GM12878 (cell line): ENCODE measurements around the gene CACNA1E. TPM values are rescaled to one million over a fixed set of nuclear protein-coding genes. Genes with fewer than 3 reads are reported as not detected.

Source experiments
- ATAC-seq: fragments of 200-7000 bp; cut with Tn5 transposase; 3 replicates; pipeline ENCODE4 v1.9.1; 2020; ENCODE audit warnings: mild to moderate bottlenecking, moderate library complexity
- BruUV-seq: library from RNA; stranded (reverse); fragments of 400-500 nt; replicated peaks from 2 replicates; lab custom pipeline; 2021; lab: Mats Ljungman, UMichigan
- CTCF ChIA-PET: fragments of 300-600 bp; sonication (Branson Sonifier 250); formaldehyde crosslinking; extraction: SDS; loops from one replicate; lab custom pipeline; 2021; ENCODE audit warnings: inconsistent platforms; lab: Yijun Ruan, JAX
- POLR2A ChIA-PET: fragments of 350-600 bp; formaldehyde crosslinking; extraction: SDS; loops from one replicate; lab custom pipeline; 2021; ENCODE audit warnings: inconsistent platforms; lab: Charles Lee
- RAD21 ChIA-PET: fragments of 300-600 bp; sonication (Branson Sonifier 250); formaldehyde crosslinking; loops from one replicate; lab custom pipeline; 2023; ENCODE audit warnings: antibody characterized with exemption; ENCODE audit not compliant: unreplicated experiment; lab: Charles Lee
- SMC1A ChIA-PET: fragments of 300-600 bp; sonication (Branson Sonifier 250); formaldehyde crosslinking; loops from one replicate; lab custom pipeline; 2023; ENCODE audit not compliant: unreplicated experiment, uncharacterized antibody; lab: Charles Lee
- DNase-seq: peaks from one replicate; pipeline ENCODE4 v3.0.0-alpha.2; 2011; ENCODE audit warnings: low read depth, low spot score
- FAIRE-seq: peaks from 3 replicates; lab custom pipeline; 2011; peaks lifted over from hg19 to GRCh38; lab: Jason Lieb, UNC
- H2AFZ ChIP-seq: 2 replicates; pipeline ENCODE4 v1.6.0; 2011; ENCODE audit warnings: low read depth, low read length, control low read depth; ENCODE audit not compliant: control insufficient read depth
- H3K27ac ChIP-seq: 2 replicates; pipeline ENCODE4 v1.5.1; 2011; ENCODE audit warnings: control low read depth; ENCODE audit not compliant: control insufficient read depth, insufficient read depth
- H3K27me3 ChIP-seq, 2 experiments: replicated peaks in 1 of 2; 2 replicates each; pipeline versions ENCODE4 v1.6.0 to v1.6.1; 2011; ENCODE audit warnings: low read length in 1 of 2; ENCODE audit not compliant: control insufficient read depth in 2 of 2, insufficient read depth in 2 of 2
- H3K36me3 ChIP-seq, 2 experiments: 2 replicates each; pipeline ENCODE4 v1.5.1; 2011; ENCODE audit warnings: low read length in 1 of 2; ENCODE audit not compliant: control insufficient read depth in 2 of 2, insufficient read depth in 2 of 2
- H3K4me1 ChIP-seq: 2 replicates; pipeline ENCODE4 v1.6.1; 2011; ENCODE audit warnings: mild to moderate bottlenecking, low read length, moderate library complexity, mixed read lengths; ENCODE audit not compliant: control insufficient read depth, insufficient read depth
- H3K4me2 ChIP-seq: 2 replicates; pipeline ENCODE4 v1.6.0; 2011; ENCODE audit warnings: control low read depth; ENCODE audit not compliant: control insufficient read depth, insufficient read depth
- H3K4me3 ChIP-seq: fragments of 200-600 bp; sonication (generic); 2 replicates; pipeline ENCODE4 v1.5.1; 2016
- H3K79me2 ChIP-seq: 2 replicates; pipeline ENCODE4 v1.6.0; 2011; ENCODE audit warnings: low read length; ENCODE audit not compliant: control insufficient read depth, insufficient read depth
- H3K9ac ChIP-seq: 2 replicates; pipeline ENCODE4 v1.8.0; 2011; ENCODE audit warnings: low read length, control low read depth, mixed read lengths; ENCODE audit not compliant: control insufficient read depth, insufficient read depth
- H3K9me3 ChIP-seq: replicated peaks from 3 replicates; pipeline ENCODE4 v1.5.1; 2011; ENCODE audit warnings: mild to moderate bottlenecking, low read length; ENCODE audit not compliant: control insufficient read depth, insufficient read depth
- H4K20me1 ChIP-seq: 2 replicates; pipeline ENCODE4 v1.6.0; 2011; ENCODE audit not compliant: control insufficient read depth, insufficient read depth
- ATF7 ChIP-seq: fragments of 450-650 bp; IDR thresholded peaks from 2 replicates; pipeline ENCODE4 v1.6.1; 2016; ENCODE audit warnings: low read depth, mild to moderate bottlenecking
- BMI1 ChIP-seq: fragments of 450-650 bp; IDR thresholded peaks from 2 replicates; pipeline ENCODE4 v1.6.1; 2016; ENCODE audit warnings: mild to moderate bottlenecking, moderate library complexity, borderline replicate concordance
- DPF2 ChIP-seq: fragments of 450-650 bp; IDR thresholded peaks from 2 replicates; pipeline ENCODE4 v1.6.1; 2017; ENCODE audit warnings: mild to moderate bottlenecking
- JUNB ChIP-seq: IDR thresholded peaks from 2 replicates; pipeline ENCODE4 v1.6.1; 2016; ENCODE audit warnings: antibody characterized with exemption, mild to moderate bottlenecking
- KLF5 ChIP-seq: fragments of 450-650 bp; IDR thresholded peaks from 2 replicates; pipeline ENCODE4 v1.6.1; 2014; ENCODE audit warnings: mild to moderate bottlenecking; ENCODE audit not compliant: partially characterized antibody
- MYC ChIP-seq: IDR thresholded peaks from 2 replicates; pipeline ENCODE4 v1.6.1; 2011; ENCODE audit warnings: mild to moderate bottlenecking, low read length, moderate library complexity, inconsistent platforms; ENCODE audit not compliant: insufficient read depth, insufficient replicate concordance, insufficient read length, severe bottlenecking
- PML ChIP-seq: IDR thresholded peaks from 2 replicates; pipeline ENCODE4 v1.6.1; 2012; ENCODE audit warnings: low read length, inconsistent platforms
- POLR2AphosphoS2 ChIP-seq: IDR thresholded peaks from 2 replicates; pipeline ENCODE4 v1.6.1; 2011; ENCODE audit warnings: low read depth, mild to moderate bottlenecking, low read length, improper control_type of control experiment, moderate library complexity
- STAT3 ChIP-seq: IDR thresholded peaks from 2 replicates; pipeline ENCODE4 v1.6.1; 2011; ENCODE audit warnings: low read depth, low read length, improper control_type of control experiment
- YY1 ChIP-seq: IDR thresholded peaks from 2 replicates; pipeline ENCODE4 v1.6.1; 2011; ENCODE audit warnings: low read depth, mild to moderate bottlenecking, low read length
- ZNF622 ChIP-seq: fragments of 450-650 bp; IDR thresholded peaks from 2 replicates; pipeline ENCODE4 v1.6.1; 2017; ENCODE audit warnings: mild to moderate bottlenecking, inconsistent platforms
- WGBS: methylation state at CpG from one replicate; pipeline ENCODE4 v1.1.6; 2016; ENCODE audit warnings: low lambda C conversion rate; ENCODE audit not compliant: insufficient replicate concordance, insufficient coverage; ENCODE audit errors: missing lambda C conversion rate; 5-methylcytosine and 5-hydroxymethylcytosine counted together
- in situ Hi-C: fragments of 300-500 bp; cut with MboI; formaldehyde crosslinking; loops from 9 replicates; pipeline ENCODE4 v1.14.3; 2018; ENCODE audit warnings: mixed read lengths
- intact Hi-C: fragments of 100-400 bp; cut with micrococcal nuclease; formaldehyde crosslinking; loops from one replicate; pipeline ENCODE4 v1.14.2; 2022; ENCODE audit not compliant: unreplicated experiment
- polyA plus RNA-seq, 11 experiments: library from polyadenylated mRNA; depleted of rRNA in 4 of 11; unstranded in 6 of 11; stranded (reverse) in 5 of 11; fragments of >200 nt; fragmentation: Nextera tagmentation in 4 of 11; fragmentation: Illumina TruSeq in 1 of 11; extraction: Ambion mirVana in 4 of 11; extraction: Trizol in 1 of 11; gene quantifications; 1 replicate in 1 of 11; 2 replicates in 10 of 11; pipeline versions ENCODE4 v1.2.1 to v1.2.3, GENCODE V29; 2011 to 2016; ENCODE audit warnings: inconsistent platforms in 2 of 11, missing spikeins in 2 of 11, low read depth in 1 of 11
- total RNA-seq, 4 experiments: library from RNA; depleted of rRNA in 3 of 4; stranded (reverse); fragments of >200 nt in 3 of 4; fragmentation: Illumina TruSeq in 1 of 4; extraction: Trizol in 1 of 4; gene quantifications; 2 replicates each; pipeline versions ENCODE4 v1.2.1 to v1.2.3, GENCODE V29; 2013 to 2021
- TF ChIP-seq, protein P1 (sequence below): fragments of 450-650 bp; IDR thresholded peaks from 2 replicates; pipeline ENCODE4 v1.6.1; 2017; ENCODE audit warnings: mild to moderate bottlenecking, moderate library complexity
- TF ChIP-seq, protein P2 (sequence below): IDR thresholded peaks from 2 replicates; pipeline ENCODE4 v1.6.1; 2012; ENCODE audit warnings: low read depth, low read length, improper control_type of control experiment

Gene CACNA1E
- total and polyA plus RNA-seq, 10 of the 15 experiments (the other 5 are each of a cell fraction or from before 2014, with no cell fraction given) = 0.57 to 22.0 (median 8.5) TPM

- intact Hi-C loops = no loop called here
- H3K36me3 ChIP-seq = peaks cover 0 to 6% of the 10 kb centered on the region in 2 experiments; a peak in 1 of 4 replicates
- no peaks in the 10 kb centered on the region for H3K79me2 ChIP-seq
- H3K27ac ChIP-seq = no peak overlapping the region
- H4K20me1 ChIP-seq = no peaks in the 10 kb centered on the region
- no peak for FAIRE-seq
- H3K4me1 ChIP-seq = no peaks in the 10 kb centered on the region
- no peak overlapping the region for H2AFZ ChIP-seq
- WGBS = 72% methylated on average over 7 of the region's 7 CpGs
- RAD21 ChIA-PET = no interaction called here
- in situ Hi-C loops = no loop called here
- H3K9me3 ChIP-seq = no peaks in the 10 kb centered on the region
- H3K27me3 ChIP-seq = no peaks in the 10 kb centered on the region; a peak in 1 of 4 replicates
- H3K9ac ChIP-seq = no peak overlapping the region
- POLR2A ChIA-PET = no interaction called here
- BruUV-seq = no TSS peak
- no peak for TF ChIP-seq ZNF622
- TF ChIP-seq, protein P1, sequence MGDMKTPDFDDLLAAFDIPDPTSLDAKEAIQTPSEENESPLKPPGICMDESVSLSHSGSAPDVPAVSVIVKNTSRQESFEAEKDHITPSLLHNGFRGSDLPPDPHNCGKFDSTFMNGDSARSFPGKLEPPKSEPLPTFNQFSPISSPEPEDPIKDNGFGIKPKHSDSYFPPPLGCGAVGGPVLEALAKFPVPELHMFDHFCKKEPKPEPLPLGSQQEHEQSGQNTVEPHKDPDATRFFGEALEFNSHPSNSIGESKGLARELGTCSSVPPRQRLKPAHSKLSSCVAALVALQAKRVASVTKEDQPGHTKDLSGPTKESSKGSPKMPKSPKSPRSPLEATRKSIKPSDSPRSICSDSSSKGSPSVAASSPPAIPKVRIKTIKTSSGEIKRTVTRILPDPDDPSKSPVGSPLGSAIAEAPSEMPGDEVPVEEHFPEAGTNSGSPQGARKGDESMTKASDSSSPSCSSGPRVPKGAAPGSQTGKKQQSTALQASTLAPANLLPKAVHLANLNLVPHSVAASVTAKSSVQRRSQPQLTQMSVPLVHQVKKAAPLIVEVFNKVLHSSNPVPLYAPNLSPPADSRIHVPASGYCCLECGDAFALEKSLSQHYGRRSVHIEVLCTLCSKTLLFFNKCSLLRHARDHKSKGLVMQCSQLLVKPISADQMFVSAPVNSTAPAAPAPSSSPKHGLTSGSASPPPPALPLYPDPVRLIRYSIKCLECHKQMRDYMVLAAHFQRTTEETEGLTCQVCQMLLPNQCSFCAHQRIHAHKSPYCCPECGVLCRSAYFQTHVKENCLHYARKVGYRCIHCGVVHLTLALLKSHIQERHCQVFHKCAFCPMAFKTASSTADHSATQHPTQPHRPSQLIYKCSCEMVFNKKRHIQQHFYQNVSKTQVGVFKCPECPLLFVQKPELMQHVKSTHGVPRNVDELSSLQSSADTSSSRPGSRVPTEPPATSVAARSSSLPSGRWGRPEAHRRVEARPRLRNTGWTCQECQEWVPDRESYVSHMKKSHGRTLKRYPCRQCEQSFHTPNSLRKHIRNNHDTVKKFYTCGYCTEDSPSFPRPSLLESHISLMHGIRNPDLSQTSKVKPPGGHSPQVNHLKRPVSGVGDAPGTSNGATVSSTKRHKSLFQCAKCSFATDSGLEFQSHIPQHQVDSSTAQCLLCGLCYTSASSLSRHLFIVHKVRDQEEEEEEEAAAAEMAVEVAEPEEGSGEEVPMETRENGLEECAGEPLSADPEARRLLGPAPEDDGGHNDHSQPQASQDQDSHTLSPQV = no peak
- TF ChIP-seq JUNB = no peak
- no peak for TF ChIP-seq POLR2AphosphoS2
- TF ChIP-seq, protein P2, sequence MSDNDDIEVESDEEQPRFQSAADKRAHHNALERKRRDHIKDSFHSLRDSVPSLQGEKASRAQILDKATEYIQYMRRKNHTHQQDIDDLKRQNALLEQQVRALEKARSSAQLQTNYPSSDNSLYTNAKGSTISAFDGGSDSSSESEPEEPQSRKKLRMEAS = no peak
- TF ChIP-seq DPF2 = no peak
- TF ChIP-seq PML = no peak
- no peak for TF ChIP-seq BMI1
- no peak for TF ChIP-seq MYC
- no peak for TF ChIP-seq STAT3
- TF ChIP-seq KLF5 = no peak
- no peak for TF ChIP-seq YY1
- no peak for TF ChIP-seq ATF7
- CTCF ChIA-PET = no interaction called here
- DNase-seq = no peak
- ATAC-seq = no peak
- no peak overlapping the region for H3K4me2 ChIP-seq
- no peak overlapping the region for H3K4me3 ChIP-seq
- SMC1A ChIA-PET = no interaction called here
These were observed 121.3 kb downstream of the CACNA1E start for GRCh38 chr1:181604482-181605249.
